SHP77 treated with DMSO at 0.1 percent for 48 hours (cell line): ENCODE measurements around the gene INPPL1.

Experiments
- DNase-seq: peaks from one replicate; lab custom pipeline; 2025; lab: John Stamatoyannopoulos, UW

Gene INPPL1

DNA sequence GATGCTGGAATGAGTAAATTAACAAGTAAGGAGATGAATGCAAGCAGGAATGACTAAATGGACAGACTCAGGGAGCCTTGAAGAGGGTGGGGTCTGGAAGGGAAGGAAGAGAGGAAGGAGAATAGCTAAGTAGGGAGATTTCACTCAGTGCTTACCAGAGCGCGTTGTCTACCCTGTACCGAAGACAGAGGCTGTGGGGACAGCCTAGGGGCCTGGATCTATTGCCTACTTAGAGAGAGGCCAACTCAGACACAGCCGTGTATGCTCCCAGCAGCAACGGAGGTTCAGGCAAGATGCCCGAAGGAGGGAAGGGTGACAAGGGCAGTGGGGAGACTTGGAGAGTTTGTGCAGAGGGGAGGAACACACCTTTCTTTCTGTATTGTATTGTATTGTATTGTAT, 7.9 kb upstream of the INPPL1 start, which contains the start of gene FOLR2:
FOLR2 (plus strand) TSS at position 157 of the 400 bp plus-strand sequence. CDS start 1,791 bp downstream, outside the sequence.
- no peak for DNase-seq

DNA sequence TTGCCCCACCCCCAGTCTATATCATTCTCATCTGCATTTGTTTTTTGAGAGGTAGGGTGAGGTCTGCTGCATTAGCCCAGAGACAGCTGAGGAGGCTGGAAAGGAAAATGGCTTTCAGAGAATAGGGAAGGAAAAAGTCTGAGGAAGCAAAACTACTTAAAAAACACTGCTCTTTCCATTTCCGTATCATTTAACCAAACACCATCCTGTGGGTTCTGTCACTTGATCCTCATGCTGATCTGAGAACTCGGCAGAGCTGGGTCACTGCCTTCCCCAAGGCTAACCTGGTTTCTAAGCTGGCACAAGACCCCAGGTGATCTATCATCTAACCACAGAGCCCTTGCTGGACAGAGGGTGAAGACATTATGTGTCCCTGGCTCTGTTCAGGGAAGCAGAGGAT, 6.7 kb upstream of the INPPL1 start:
- DNase-seq = no peak

DNA sequence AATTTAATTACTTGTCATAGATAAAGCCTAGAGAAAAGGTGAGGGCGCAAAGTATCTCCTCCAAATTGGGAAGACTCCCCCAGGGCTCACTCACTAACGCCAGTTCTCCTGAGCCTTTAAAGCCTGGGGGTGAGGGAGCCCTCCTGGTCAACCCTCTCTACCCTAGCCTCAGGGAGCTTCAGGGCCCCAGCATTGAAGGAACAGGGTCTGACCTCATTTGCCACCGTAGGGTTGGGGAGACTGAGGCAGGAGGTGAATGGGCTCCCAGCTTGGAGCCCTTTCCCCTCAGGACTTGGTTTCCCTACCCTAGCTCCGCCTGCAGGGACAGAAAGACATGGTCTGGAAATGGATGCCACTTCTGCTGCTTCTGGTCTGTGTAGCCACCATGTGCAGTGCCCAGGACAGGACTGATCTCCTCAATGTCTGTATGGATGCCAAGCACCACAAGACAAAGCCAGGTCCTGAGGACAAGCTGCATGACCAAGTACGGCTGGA, 6.3 kb upstream of the INPPL1 start:
- no peak for DNase-seq

DNA sequence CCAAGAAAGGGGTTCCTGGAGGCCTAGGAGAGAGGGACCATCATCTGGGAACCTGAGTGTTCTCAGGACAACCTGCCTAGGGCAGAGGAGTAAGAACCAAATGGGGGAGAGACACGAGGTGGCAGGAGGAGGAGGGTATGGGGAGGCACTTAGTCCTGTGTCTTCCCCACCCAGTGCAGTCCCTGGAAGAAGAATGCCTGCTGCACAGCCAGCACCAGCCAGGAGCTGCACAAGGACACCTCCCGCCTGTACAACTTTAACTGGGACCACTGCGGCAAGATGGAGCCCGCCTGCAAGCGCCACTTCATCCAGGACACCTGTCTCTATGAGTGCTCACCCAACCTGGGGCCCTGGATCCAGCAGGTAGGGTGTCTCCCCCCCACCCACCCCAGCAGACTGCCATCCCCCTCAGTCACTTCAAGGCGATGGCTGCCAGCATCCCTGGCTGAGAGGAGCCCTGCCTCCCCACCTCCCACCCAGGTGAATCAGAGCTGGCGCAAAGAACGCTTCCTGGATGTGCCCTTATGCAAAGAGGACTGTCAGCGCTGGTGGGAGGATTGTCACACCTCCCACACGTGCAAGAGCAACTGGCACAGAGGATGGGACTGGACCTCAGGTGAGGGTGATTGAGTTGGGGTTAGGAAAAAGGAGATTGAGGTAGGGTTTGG, 3.7 kb upstream of the INPPL1 start:
- no peak for DNase-seq

DNA sequence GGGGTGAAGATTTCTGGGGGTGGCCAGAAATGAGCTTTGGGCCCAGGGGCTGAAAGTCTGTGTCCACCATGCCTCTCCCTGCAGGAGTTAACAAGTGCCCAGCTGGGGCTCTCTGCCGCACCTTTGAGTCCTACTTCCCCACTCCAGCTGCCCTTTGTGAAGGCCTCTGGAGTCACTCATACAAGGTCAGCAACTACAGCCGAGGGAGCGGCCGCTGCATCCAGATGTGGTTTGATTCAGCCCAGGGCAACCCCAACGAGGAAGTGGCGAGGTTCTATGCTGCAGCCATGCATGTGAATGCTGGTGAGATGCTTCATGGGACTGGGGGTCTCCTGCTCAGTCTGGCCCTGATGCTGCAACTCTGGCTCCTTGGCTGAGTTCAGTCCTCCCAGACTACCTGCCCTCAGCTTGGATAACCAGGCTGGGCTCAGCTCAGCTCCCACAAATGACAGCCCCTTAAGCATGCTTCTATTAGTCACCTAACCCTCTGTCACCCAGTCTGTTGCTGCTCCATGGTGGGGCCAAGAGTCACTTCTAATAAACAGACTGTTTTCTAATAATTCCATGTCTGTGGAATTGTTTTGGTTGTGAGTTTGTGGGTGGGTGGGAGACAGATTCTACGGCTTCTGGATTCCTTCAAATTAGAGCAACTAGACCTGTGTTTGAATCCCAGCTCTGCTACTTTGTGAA, 3.0 kb upstream of the INPPL1 start:
- DNase-seq = no peak

DNA sequence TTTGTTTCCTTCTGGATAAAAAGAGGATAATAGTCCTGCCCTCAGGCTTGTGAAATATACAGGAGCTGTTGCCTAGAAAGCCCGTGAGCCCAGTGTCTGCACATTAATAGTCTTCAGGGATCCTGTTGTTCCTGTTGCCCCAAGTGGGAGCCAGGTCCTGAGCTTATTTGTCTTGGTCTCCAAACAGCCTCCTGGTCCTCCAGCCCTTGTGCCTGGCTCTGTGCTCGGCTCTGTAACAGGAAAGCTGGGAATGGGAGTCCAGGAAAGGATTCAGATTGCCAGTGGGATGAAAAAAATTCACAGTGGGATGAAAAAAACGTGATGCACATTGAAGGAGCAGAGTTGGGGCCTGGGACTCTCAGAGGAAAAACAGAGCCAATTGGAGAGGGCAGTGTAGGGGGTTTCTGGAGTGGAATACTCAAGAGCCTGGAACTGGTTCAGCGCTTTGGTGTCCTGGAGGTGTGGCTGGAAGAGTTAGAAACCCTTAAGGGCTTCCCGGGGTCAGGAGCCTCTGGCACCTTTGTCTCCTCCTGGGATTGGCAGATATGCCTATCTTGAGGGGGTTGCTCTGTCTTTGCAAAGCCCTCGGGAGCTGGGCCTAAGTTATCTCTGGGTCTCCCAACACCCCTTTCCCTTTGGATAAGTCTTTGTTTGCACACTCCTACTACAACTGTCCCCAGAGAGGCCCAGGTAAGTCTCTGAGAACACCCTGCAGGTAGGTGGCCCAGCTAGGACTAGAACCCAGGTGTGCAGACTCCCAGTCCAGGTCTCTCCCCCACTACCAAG, 2.3 kb upstream of the INPPL1 start:
- no peak for DNase-seq

DNA sequence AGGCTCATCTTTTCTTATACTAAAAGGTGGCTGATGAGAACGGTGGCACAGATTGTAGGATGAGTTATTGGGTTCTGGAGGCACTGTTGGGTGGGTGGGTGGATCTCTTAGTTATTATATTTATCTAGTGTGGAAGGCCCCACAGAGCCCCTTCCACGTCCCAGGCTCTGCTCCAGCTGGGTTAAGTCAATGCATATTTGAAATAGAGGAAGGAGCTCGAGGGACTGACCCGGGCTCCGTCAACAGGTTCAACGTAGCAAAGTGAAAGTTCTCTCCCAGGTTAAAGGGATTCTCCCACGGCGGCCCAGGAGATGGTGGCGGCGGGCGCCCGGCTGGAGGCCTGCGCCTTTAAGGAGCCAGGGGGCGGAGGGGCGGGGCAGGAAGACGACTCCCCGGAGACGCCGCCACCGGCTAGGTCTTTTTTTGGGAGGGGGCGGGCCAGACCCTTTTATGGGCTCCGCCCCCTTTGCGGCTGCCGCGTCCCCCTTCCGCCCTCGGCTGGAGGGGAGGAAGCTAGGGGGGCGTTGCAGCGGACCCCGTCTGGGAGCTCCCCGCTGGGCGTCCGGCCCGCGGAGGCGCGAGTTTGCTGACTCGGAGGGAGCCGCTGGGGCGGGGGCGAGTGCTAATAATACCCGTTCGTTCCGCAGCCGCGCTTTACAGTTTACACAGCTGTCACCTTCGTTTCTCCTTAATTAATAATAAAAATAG, 1.5 kb upstream of the INPPL1 start:
- DNase-seq = peak; percentile 92

DNA sequence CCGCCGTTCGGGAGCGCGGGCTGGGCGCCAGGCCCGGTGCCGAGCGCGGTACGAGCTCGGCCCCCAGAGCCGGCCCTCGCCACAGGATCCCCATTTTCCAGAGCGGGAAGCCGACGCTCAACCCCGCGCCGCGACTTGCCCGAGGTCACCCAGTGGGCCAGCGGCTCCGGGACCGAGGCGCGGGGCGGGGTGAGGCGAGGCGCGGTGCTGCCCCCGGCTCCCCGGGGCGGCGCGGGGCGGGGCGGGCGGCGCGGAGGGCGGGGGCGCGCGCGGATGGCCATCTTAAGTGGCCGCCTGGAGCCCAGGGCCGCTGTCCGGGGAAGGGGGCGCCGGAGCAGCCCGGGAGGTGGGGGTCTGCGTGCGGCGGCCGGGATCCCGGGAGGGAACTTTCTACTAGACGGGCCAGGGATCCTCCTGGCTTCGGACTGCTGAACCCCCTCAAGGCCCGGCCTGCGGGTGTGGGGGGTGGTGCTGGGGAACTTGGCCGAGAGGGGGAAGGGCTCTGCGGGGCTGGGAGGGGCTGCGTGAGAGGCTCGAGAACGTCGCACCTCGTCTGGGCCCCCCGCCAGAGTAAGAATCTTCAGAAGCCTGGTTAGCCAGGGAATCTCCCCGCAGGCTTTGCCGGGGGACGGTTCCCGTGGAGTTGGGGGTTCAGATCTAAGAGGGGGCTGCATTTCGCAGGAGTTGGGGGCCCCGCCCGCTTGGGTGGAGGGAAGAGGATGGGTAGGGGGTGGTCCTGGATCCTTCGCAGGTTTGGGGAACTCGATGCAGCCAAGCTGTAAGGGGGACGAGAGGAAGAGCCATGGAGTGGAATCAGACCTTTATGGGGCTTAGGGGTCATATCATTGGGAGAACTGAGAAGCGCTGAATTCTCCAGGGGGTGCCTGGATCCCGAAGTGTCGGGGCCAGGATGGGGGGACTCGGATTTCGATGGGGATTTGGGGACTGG, 678 bp upstream of the INPPL1 start:
- no peak for DNase-seq

DNA sequence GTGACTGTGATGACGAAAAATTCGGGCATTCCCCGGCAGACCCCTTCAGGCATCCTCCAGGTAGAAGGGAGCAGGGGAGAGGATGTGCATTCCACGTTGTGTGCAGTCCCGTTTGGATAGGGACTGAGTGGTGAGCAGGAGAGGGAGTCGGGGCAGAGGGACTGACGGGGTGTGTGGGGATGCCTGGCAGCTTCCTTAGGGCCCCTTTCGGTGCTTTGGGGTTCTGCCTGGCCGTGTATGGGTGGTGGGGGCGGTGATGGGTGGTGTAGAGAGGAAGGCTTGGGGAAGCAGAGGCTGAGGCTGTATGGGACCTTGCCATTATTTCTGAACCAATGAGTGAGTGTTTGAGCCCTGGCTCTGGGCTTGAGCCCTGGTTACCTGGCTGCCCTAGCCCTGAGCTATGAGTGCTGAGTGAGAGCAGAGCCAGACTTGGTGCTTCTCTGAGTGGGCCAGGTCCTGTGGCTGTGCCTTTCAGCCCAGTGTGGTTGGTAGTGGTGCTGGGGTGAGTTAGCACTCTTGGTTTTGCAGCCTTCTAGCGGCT, 914 bp downstream of the INPPL1 start:
- DNase-seq = no peak

DNA sequence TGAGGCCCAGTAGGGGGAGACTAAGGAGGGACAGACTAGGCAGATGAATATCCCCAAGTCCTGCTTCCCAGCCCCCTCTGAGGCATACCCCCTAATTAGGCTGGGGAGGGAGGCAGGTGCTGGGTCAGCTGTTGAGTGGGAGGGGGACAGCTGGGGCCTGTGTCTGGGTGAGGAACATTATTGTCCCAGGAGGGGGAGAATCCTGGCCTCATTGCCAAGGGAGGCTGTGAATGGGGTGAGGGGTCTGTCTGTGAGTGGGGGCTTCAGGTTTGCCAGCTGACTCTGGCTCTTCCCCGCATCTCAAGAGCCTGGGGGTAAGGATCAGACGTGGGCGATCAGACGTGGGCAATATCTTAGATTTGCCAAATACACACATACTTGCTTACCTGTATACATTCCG, 2.1 kb downstream of the INPPL1 start:
- DNase-seq = no peak

DNA sequence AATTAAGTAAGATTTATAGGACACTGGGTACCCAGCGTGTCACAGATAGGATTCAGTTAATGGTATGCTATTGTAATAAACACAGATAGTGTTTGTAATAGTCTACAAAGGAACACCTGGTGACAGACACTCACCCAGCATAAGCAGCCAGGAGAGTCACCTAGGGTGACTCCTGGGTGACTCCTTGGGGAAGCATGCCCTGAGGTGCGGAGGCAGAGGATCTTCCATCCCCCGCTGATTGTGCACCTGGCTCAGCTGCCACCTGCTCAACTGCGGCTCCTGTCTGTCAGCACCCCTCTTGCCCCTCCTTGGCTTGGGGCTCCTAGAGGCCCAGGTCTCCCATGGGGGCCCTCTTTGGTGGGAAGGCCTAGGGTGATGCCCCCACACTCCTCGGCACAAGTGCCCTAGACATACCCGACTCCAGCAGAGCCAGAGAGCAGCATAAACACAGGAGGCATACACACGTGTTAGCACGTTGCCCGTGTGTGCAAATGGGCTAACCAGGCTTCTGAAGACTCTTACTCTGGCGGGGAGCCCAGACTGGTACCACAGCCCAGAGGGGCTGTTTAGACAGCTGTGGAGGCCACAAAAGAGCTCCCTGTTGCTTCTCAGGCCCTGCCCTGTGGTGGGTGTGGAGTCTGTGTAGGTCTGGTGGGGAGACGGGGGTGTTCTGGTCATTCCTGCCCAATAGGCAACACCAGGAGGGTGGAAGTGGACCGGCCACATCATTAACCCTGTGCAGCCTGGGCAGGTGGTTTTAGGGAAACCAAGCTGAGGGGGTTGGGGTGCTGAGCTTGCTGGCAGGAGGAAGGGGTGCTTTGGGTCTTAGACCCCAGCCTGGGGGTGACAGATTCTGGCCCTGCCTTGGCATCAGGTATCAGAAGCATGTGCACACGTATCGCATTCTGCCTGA, 3.0 kb downstream of the INPPL1 start:
- DNase-seq = peak; percentile 96

DNA sequence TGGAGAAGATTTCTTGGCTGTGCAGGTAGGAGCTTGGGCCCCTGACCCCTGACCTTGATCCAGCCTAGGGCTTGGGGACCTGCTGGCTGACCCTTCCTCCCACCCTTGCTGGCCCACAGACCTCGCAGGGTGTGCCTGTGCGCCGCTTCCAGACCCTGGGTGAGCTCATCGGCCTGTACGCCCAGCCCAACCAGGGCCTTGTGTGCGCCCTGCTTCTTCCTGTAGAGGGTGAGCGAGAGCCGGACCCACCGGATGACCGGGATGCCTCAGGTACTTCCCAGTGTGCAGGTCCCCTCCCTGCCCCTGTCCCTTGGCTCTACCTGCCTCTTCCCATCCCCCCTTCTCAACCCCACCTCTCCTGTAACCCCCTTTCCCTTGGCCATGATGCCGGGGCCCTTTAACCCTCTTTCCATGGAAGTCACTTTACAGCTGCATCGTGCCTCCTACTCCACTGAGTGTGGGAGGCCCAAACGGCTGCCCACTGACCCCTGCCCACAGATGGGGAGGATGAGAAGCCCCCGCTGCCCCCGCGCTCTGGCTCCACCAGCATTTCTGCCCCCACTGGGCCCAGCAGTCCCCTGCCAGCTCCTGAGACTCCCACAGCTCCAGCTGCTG, 3.8 kb downstream of the INPPL1 start:
- DNase-seq = no peak

DNA sequence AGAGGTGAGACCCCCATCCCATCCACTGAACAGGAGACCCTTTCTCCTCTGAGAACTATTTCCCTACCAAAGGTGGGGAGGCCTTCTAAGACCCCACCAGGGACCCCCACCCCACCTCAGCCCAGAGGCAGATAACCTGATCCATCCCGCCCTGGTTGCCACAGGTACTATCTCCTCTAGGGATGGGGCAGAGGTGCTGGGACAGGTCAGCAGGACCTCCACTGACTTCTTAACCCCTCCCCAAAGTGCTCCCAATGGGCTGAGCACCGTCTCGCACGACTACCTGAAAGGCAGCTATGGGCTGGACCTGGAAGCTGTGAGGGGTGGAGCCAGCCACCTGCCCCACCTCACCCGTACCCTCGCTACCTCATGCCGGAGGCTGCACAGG, 4.3 kb downstream of the INPPL1 start:
- DNase-seq = no peak

DNA sequence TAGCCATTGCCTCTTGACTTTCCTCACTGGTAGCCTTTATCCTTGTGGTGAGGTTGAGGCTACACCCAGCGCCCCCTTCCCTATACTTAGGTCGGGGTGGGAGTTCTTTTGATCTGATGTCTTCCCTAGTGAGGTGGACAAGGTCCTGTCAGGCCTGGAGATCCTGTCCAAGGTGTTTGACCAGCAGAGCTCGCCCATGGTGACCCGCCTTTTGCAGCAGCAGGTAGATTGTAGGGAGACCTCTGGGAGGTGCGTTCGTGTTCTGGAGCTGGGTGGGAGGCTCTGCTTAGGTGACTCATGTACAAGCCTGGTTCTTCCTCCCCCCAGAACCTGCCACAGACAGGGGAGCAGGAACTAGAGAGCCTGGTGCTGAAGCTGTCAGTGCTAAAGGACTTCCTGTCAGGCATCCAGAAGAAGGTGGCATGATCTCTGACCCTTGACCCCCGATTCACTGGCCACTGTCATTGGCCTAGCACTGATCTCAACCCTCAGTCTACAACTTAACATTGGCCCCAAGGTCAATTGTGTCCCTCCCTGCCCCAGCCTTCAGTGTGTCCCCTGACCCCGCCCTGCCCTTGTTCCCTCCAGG, 4.9 kb downstream of the INPPL1 start:
- no peak for DNase-seq

DNA sequence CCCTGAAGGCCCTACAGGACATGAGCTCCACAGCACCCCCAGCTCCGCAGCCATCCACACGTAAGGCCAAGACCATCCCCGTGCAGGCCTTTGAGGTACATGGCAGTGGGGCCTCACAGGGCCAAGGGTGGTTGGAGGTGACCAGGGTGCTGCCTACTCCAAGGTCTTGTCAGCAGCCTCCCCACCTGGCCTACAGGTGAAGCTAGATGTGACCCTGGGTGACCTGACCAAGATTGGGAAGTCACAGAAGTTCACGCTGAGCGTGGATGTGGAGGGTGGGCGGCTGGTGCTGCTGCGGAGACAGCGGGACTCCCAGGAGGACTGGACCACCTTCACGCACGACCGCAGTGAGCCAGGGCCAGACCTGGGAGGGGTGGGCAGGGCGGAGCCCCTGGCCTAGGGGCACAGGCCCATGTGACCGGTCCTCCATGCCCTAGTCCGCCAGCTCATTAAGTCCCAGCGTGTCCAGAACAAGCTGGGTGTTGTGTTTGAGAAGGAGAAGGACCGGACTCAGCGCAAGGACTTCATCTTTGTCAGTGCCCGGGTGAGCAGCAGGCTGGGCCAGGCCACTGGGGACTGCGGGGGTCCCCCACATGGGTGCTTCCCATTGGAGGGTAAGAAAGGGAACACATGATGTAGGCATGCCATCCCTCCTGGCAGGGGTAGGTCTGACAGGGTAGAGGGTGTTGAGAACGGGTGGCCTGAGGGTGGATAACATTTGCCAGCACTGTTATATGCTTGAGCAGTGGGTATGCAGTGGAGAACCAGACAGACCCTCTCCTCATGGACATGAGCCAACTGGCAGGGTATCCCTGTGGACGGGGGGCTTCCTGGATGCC, 5.6 kb downstream of the INPPL1 start:
- DNase-seq = no peak

DNA sequence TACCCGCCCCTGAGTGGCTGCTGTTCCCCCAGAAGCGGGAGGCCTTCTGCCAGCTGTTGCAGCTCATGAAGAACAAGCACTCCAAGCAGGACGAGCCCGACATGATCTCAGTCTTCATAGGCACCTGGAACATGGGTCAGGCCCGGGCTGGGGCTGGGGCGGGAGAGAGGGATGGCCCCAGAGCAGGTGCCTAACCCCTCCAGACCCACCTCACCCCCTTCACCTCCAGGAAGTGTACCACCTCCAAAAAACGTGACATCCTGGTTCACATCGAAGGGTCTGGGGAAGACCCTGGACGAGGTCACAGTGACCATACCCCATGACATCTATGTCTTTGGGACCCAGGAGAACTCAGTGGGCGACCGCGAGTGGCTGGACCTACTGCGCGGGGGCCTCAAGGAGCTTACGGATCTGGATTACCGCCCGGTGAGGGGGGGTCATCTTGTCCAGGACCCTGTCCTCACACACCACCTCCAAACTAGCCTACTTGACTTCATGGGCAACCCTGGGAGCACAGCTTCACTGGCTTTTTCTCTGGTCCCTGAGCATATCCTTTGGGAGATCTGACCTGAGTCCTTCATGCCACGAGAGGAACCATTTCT, 6.3 kb downstream of the INPPL1 start:
- no peak for DNase-seq
